ENCODE measurements around the gene VAMP8. TPM values are rescaled to one million over a fixed set of nuclear protein-coding genes. Genes with fewer than 3 reads are reported as not detected.

VAMP8 gene
- total and polyA plus RNA-seq, 4 experiments from 2014 or later = 98.5 to 612 (median 254) TPM

DNA sequence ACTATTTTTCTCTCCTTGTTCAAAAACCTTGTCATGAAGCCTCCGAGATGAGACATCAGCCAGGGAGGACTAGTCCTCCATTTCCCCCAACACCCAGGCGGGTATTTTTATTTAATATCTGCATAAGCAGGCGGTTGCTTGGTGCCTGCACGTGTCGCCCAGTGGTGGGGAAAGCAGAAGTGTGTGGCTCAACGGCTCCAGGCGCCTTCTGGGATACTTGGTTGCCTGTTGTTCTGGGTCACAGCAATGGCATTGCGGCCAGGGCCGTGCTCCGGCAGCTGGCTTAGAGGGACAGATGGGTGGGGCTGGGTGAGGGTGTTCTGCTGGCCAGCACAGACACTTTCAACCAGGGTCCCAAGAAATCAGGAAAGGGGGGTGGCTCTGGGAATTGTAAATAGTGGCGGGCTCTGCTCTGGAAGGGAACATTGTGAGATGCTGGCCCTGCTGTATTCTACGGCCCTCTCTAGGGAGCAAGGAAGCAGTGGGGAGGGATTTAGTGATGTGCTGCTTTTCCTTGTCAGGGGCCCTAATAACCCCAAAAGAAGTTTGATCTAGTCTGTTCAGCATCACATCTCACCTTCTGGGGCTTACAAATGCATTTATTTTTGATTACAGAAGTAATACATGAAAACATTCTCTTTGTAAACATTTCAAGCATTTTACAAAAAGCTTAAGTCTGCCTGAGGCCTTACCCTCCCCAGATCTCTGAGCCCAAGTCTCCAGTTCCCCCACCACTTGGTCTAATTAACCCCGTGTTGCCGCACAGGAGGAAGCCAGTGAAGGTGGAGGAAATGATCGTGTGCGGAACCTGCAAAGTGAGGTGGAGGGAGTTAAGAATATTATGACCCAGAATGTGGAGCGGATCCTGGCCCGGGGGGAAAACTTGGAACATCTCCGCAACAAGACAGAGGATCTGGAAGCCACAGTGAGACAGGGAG lies 1.1 kb downstream of the VAMP8 start:
- DNase-seq = peak in 1 of 5 donors; percentile 16
- no peaks in the 10 kb centered on the region for H3K9me3 Mint-ChIP-seq
- peaks cover 22 to 27% of the 10 kb centered on the region in 2 donors for H3K36me3 Mint-ChIP-seq
- peaks cover 22 to 57% (median 42%) of the 10 kb centered on the region in 4 donors for H3K4me1 Mint-ChIP-seq
- no peaks in the 10 kb centered on the region for H3K27me3 Mint-ChIP-seq
- Histone ChIP-seq H3K27ac (ENCODE audit: low read depth, low read length) (peak overlapping the region; percentile 76), H3K4me3 (ENCODE audit: low read length in 2 of 2) (peak overlapping the region; percentile 62 to 86), H3K4me1 (ENCODE audit: insufficient read depth, low read length) (peaks cover 35% of the 10 kb centered on the region), H3K9me3 (ENCODE audit: control insufficient read depth in 1 of 2, low read length in 2 of 2) (no peaks in the 10 kb centered on the region), H3K36me3 (ENCODE audit: insufficient read depth, low read length) (peaks cover 15% of the 10 kb centered on the region), H3K27me3 (ENCODE audit: insufficient read depth, low read length) (no peaks in the 10 kb centered on the region)
- H3K4me3 Mint-ChIP-seq = peak overlapping the region; percentile 90 to 98 (median 96)
- intact Hi-C loops (cut with micrococcal nuclease) = loop anchor here (2.0 kb wide), 1 partner anchor 24 kb away; the partner anchor contains the start of gene TMEM150A
- POLR2A ChIA-PET (ENCODE audit: partially characterized antibody) = interaction anchor here (1.0 to 5.7 kb wide), 17 partner anchors 9 to 251 kb away, joined by 3 to 50 read pairs (median 6); partner anchors contain the start of genes C2orf68, GGCX, MAT2A and RNF181
- CTCF ChIA-PET (ENCODE audit: partially characterized antibody) = interaction anchor here (1.2 to 3.0 kb wide), 2 partner anchors 22 to 159 kb away, joined by 5 to 8 read pairs; no protein-coding TSS in a partner anchor
- peak overlapping the region; percentile 86 to 98 (median 95) for H3K27ac Mint-ChIP-seq

DNA sequence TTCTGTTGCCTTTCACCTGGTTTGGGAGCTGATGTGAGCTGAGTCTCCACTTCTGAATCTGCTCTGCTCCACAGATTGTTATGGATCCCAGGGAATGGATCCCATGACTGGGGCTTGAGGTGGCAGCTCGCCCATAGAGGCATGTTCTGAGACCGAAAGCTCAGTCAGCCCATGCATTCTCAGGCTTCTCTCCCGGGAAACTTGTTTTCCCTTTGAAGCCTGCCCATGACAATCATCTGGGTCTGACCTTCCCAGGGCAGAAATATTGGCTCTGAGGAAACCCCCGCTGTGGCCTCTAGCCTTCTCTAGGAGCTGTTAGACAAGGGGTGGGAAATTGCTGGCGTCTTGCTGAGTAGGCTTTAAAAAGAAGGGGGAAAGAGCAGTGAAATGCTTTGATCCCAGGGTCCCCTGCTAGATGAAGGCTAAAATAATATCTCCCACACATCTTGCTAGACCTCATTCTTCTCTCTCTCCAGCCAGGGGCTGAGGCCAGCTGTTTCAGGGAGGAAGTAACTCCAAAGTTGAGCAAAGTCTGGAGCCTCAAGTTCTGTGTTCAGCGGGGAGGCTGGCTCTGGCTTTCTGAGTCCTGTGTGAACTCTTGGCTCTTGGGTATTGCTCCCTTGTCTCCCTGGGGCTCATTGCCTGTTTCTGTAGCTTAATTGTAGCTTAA lies 2.0 kb downstream of the VAMP8 start:
- no peaks in the 10 kb centered on the region for H3K9me3 Mint-ChIP-seq
- H3K27ac Mint-ChIP-seq = peak overlapping the region; percentile 86 to 98 (median 95)
- H3K27me3 Mint-ChIP-seq = no peaks in the 10 kb centered on the region
- peaks cover 15% of the 10 kb centered on the region for H3K36me3 ChIP-seq (ENCODE audit: insufficient read depth, low read length)
- H3K4me3 ChIP-seq (ENCODE audit: low read length in 2 of 2) = peak overlapping the region; percentile 62 to 86
- no peaks in the 10 kb centered on the region for H3K9me3 ChIP-seq (ENCODE audit: control insufficient read depth in 1 of 2, low read length in 2 of 2)
- no peak for DNase-seq
- peaks cover 41% of the 10 kb centered on the region for H3K4me1 ChIP-seq (ENCODE audit: insufficient read depth, low read length)
- H3K27me3 ChIP-seq (ENCODE audit: insufficient read depth, low read length) = no peaks in the 10 kb centered on the region
- H3K27ac ChIP-seq (ENCODE audit: low read depth, low read length) = peak overlapping the region; percentile 76
- intact Hi-C loops (cut with micrococcal nuclease) = loop anchor here (2.0 kb wide), 1 partner anchor 23 kb away; the partner anchor contains the start of gene TMEM150A
- POLR2A ChIA-PET (ENCODE audit: partially characterized antibody) = interaction anchor here (1.0 to 5.7 kb wide), 9 partner anchors 12 to 252 kb away, joined by 4 to 50 read pairs (median 6); partner anchors contain the start of genes C2orf68, MAT2A, RNF181 and TGOLN2
- peak overlapping the region; percentile 90 to 98 (median 96) for H3K4me3 Mint-ChIP-seq
- peaks cover 26 to 63% (median 47%) of the 10 kb centered on the region in 4 donors for H3K4me1 Mint-ChIP-seq
- CTCF ChIA-PET (ENCODE audit: partially characterized antibody) = interaction anchor here (1.2 to 3.0 kb wide), 2 partner anchors 23 to 160 kb away, joined by 5 to 8 read pairs; no protein-coding TSS in a partner anchor
- peaks cover 22 to 29% of the 10 kb centered on the region in 2 donors for H3K36me3 Mint-ChIP-seq

DNA sequence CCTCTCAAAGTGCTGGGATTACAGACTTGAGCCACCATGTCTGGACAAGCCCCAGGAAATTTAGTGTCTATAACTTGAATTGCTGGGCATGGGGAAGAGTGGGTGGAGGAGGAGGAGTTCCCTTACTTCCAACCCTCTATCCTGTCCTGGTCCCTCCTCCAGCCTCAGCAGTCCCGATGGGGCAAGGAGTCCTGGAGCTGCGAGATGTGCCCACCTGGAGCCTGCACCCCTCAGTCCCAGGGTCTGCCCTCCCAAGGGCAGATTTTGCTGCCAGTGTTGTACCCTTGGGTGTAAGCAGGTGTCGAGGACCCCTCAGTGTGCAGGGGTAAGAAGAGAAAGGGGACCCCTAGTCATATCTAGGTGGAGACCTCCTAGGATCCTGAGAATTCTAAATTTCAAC lies 2.8 kb downstream of the VAMP8 start:
- no peaks in the 10 kb centered on the region for H3K27me3 ChIP-seq (ENCODE audit: insufficient read depth, low read length)
- ChIA-PET CTCF (ENCODE audit: partially characterized antibody) (interaction anchor here (0.7 kb wide), 1 partner anchor 28 kb away, joined by 3 read pairs; no protein-coding TSS in a partner anchor), POLR2A (ENCODE audit: partially characterized antibody) (interaction anchor here (1.2 to 5.7 kb wide), 6 partner anchors 13 to 253 kb away, joined by 4 to 50 read pairs (median 8); partner anchors contain the start of genes C2orf68, MAT2A, RNF181 and TGOLN2)
- H3K27ac ChIP-seq (ENCODE audit: low read depth, low read length) = no peak overlapping the region
- no peaks in the 10 kb centered on the region for H3K27me3 Mint-ChIP-seq
- DNase-seq = no peak
- H3K4me1 Mint-ChIP-seq = peaks cover 33 to 69% (median 53%) of the 10 kb centered on the region in 4 donors
- peak overlapping the region in 3 of 7 donors; percentile 42 to 72 (median 64) for H3K27ac Mint-ChIP-seq
- H3K4me3 Mint-ChIP-seq = peak overlapping the region in 4 of 8 donors; percentile 40 to 64 (median 41)
- intact Hi-C loops (cut with micrococcal nuclease) = no loop called here
- no peaks in the 10 kb centered on the region for H3K9me3 ChIP-seq (ENCODE audit: control insufficient read depth in 1 of 2, low read length in 2 of 2)
- peaks cover 48% of the 10 kb centered on the region for H3K4me1 ChIP-seq (ENCODE audit: insufficient read depth, low read length)
- no peaks in the 10 kb centered on the region for H3K9me3 Mint-ChIP-seq
- peaks cover 22 to 30% of the 10 kb centered on the region in 2 donors for H3K36me3 Mint-ChIP-seq
- no peak overlapping the region for H3K4me3 ChIP-seq (ENCODE audit: low read length in 2 of 2)
- H3K36me3 ChIP-seq (ENCODE audit: insufficient read depth, low read length) = peaks cover 15% of the 10 kb centered on the region

DNA sequence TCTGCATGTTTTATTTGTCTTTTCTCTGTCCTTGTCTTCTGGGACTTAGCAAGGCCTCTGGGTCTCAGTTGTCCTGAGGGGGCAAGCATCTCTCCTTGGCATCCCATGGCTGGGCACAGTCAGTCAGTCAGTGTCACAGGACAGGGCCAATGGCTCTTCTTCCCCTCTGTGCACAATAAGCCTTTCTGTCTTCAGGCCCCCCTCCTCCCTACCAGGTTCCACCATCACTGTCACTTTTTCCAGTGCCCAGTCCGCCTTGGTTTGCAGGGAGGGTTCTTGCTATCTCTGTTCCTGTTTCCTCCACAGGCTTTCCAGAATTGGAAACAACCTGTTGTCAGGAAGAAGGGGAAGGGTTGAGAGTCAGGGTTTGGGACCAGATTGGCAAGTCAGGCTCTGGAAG lies 5.1 kb downstream of the VAMP8 start:
- Mint-ChIP-seq H3K27ac (peak overlapping the region in 5 of 7 donors; percentile 47 to 91 (median 77)), H3K9me3 (no peaks in the 10 kb centered on the region), H3K36me3 (peaks cover 22 to 30% of the 10 kb centered on the region in 2 donors), H3K4me1 (peaks cover 43 to 82% (median 59%) of the 10 kb centered on the region in 4 donors), H3K27me3 (no peaks in the 10 kb centered on the region), H3K4me3 (peak overlapping the region in 2 of 8 donors; percentile 44 to 60)
- CTCF ChIA-PET (ENCODE audit: partially characterized antibody) = interaction anchor here (1.0 kb wide), 1 partner anchor 55 kb away, joined by 3 read pairs; no protein-coding TSS in a partner anchor
- H3K4me1 ChIP-seq (ENCODE audit: insufficient read depth, low read length) = peaks cover 54% of the 10 kb centered on the region
- intact Hi-C loops (cut with micrococcal nuclease) = no loop called here
- peak overlapping the region; percentile 80 for H3K27ac ChIP-seq (ENCODE audit: low read depth, low read length)
- POLR2A ChIA-PET (ENCODE audit: partially characterized antibody) = interaction anchor here (0.6 to 4.1 kb wide), 4 partner anchors 16 to 51 kb away, joined by 3 to 28 read pairs (median 10); partner anchors contain the start of genes GGCX and MAT2A
- no peak overlapping the region for H3K4me3 ChIP-seq (ENCODE audit: low read length in 2 of 2)
- H3K27me3 ChIP-seq (ENCODE audit: insufficient read depth, low read length) = no peaks in the 10 kb centered on the region
- H3K36me3 ChIP-seq (ENCODE audit: insufficient read depth, low read length) = peaks cover 15% of the 10 kb centered on the region
- no peak for DNase-seq
- H3K9me3 ChIP-seq (ENCODE audit: control insufficient read depth in 1 of 2, low read length in 2 of 2) = no peaks in the 10 kb centered on the region

DNA sequence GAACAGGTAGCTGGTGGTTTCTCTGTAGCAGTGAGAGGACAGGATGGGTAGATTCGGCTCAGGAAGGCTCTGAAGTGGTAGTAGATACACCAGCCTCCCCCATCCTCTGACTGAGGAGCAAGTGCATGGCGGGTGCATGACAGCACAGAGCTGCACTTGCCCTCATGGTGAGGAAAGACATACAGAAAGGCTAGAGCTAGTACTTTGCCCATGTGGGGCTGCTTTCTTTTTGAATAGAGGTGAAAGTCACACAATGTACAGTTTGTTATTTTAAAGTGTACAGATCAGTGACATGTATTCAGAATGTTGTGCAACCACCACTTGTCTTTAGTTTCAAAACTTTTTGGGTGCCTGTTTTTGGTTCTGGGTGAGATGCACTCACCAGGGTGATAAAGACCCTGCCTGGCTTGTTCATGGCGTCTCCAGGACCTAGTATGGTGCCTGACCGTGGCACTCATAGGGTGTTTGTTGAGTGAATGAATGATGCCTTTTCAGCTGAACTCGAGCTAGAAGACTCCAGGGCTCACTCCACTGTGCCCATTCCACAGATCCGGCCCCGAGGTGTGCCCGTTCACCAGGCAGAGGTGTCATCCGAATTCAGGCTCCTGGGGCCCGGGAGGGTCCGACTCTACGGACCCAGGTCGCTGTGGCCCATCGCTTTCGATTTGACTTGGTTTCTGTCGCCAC lies 6.4 kb downstream of the VAMP8 start:
- Histone ChIP-seq H3K36me3 (ENCODE audit: insufficient read depth, low read length) (peaks cover 15% of the 10 kb centered on the region), H3K9me3 (ENCODE audit: control insufficient read depth in 1 of 2, low read length in 2 of 2) (no peaks in the 10 kb centered on the region), H3K27me3 (ENCODE audit: insufficient read depth, low read length) (no peaks in the 10 kb centered on the region), H3K4me1 (ENCODE audit: insufficient read depth, low read length) (peaks cover 54% of the 10 kb centered on the region), H3K27ac (ENCODE audit: low read depth, low read length) (peak overlapping the region; percentile 80), H3K4me3 (ENCODE audit: low read length in 2 of 2) (peak overlapping the region in 1 of 2 donors; percentile 57)
- H3K36me3 Mint-ChIP-seq = peaks cover 22 to 25% of the 10 kb centered on the region in 2 donors
- peak overlapping the region; percentile 90 to 98 (median 95) for H3K27ac Mint-ChIP-seq
- no peaks in the 10 kb centered on the region for H3K27me3 Mint-ChIP-seq
- no peaks in the 10 kb centered on the region for H3K9me3 Mint-ChIP-seq
- DNase-seq = peak in 4 of 5 donors; percentile 37 to 56 (median 50)
- CTCF ChIA-PET (ENCODE audit: partially characterized antibody) = interaction anchor here (1.1 kb wide), 1 partner anchor 11 kb away, joined by 6 read pairs; the partner anchor contains the start of gene RNF181
- peaks cover 44 to 79% (median 60%) of the 10 kb centered on the region in 4 donors for H3K4me1 Mint-ChIP-seq
- POLR2A ChIA-PET (ENCODE audit: partially characterized antibody) = interaction anchor here (0.7 to 5.8 kb wide), 9 partner anchors 12 to 44 kb away, joined by 3 to 71 read pairs (median 13); partner anchors contain the start of genes C2orf68, GGCX, MAT2A and RNF181
- intact Hi-C loops (cut with micrococcal nuclease) = loop anchor here (1.0 kb wide), 1 partner anchor 23 kb away; the partner anchor contains the start of gene GGCX
- peak overlapping the region; percentile 84 to 94 (median 90) for H3K4me3 Mint-ChIP-seq
